K562 (cell line): Measurements from ENCODE around the gene TSSK2.

Source experiments
- DPF2 ChIP-seq: fragments of 450-650 bp; IDR thresholded peaks from 2 replicates; pipeline ENCODE4 v1.6.1; 2016
- EGR1 ChIP-seq: fragments of 450-650 bp; conservative IDR thresholded peaks from 2 replicates; pipeline ENCODE4 v1.6.1; 2017; ENCODE audit warnings: mild to moderate bottlenecking
- ELF1 ChIP-seq: fragments of 200-800 bp; sonication (Bioruptor generic); IDR thresholded peaks from 2 replicates; pipeline ENCODE4 v1.6.1; 2016; ENCODE audit warnings: missing genetic modification characterization, missing compliant biosample characterization
- MEIS2 ChIP-seq: fragments of 450-650 bp; IDR thresholded peaks from 2 replicates; pipeline ENCODE4 v1.6.1; 2014; ENCODE audit warnings: mild to moderate bottlenecking; ENCODE audit not compliant: partially characterized antibody
- NFXL1 ChIP-seq: fragments of 450-650 bp; formaldehyde crosslinking; IDR thresholded peaks from 2 replicates; pipeline ENCODE4 v1.4.0; 2021; ENCODE audit warnings: mild to moderate bottlenecking
- TF ChIP-seq, protein P1 (sequence below), 3 experiments: IDR thresholded peaks in 2 of 3; conservative IDR thresholded peaks in 1 of 3; 2 replicates each; pipeline ENCODE4 v1.5.1; 2011 to 2012; ENCODE audit warnings: low read length in 3 of 3, mild to moderate bottlenecking in 3 of 3, control low read depth in 2 of 3, improper control_type of control experiment in 1 of 3, inconsistent platforms in 1 of 3, low read depth in 1 of 3, mixed read lengths in 1 of 3, moderate library complexity in 1 of 3; ENCODE audit not compliant: insufficient read depth in 2 of 3
- TF ChIP-seq, protein P2 (sequence below): fragments of 450-650 bp; IDR thresholded peaks from 2 replicates; pipeline ENCODE4 v1.6.1; 2016; ENCODE audit warnings: missing biosample characterization, missing genetic modification characterization

DNA sequence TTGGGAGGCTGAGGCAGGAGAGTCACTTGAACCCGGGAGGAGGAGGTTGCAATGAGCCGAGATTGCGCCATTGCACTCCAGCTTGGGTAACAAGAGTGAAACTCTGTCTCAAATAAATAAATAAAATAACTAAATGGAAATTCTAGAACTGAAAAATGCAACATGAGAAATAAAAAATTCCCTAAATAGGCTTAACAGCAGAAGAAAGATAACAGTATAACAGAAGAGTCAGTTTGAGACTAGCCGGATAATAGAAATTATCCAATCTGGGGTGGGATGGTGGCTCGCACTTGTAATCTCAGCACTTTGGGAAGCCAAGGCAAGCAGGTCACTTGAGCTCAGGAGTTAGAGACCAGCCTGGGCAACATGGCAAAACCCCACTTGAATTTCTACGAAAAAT lies 33.3 kb downstream of the TSSK2 start:
- no peak for TF ChIP-seq EGR1
- TF ChIP-seq, protein P1, sequence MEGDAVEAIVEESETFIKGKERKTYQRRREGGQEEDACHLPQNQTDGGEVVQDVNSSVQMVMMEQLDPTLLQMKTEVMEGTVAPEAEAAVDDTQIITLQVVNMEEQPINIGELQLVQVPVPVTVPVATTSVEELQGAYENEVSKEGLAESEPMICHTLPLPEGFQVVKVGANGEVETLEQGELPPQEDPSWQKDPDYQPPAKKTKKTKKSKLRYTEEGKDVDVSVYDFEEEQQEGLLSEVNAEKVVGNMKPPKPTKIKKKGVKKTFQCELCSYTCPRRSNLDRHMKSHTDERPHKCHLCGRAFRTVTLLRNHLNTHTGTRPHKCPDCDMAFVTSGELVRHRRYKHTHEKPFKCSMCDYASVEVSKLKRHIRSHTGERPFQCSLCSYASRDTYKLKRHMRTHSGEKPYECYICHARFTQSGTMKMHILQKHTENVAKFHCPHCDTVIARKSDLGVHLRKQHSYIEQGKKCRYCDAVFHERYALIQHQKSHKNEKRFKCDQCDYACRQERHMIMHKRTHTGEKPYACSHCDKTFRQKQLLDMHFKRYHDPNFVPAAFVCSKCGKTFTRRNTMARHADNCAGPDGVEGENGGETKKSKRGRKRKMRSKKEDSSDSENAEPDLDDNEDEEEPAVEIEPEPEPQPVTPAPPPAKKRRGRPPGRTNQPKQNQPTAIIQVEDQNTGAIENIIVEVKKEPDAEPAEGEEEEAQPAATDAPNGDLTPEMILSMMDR (IDR thresholded peaks at IDR 0.05 in 2 of 3, conservative IDR thresholded peaks at IDR 0.05 in 1 of 3; ENCODE audit: insufficient read depth in 2 of 3, low read depth in 1 of 3, low read length in 3 of 3), result no peak
- TF ChIP-seq NFXL1, result no peak
- no peak for TF ChIP-seq MEIS2
- TF ChIP-seq ELF1 (tag), result no peak
- TF ChIP-seq DPF2, result no peak
- TF ChIP-seq, protein P2, sequence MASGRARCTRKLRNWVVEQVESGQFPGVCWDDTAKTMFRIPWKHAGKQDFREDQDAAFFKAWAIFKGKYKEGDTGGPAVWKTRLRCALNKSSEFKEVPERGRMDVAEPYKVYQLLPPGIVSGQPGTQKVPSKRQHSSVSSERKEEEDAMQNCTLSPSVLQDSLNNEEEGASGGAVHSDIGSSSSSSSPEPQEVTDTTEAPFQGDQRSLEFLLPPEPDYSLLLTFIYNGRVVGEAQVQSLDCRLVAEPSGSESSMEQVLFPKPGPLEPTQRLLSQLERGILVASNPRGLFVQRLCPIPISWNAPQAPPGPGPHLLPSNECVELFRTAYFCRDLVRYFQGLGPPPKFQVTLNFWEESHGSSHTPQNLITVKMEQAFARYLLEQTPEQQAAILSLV, result no peak
